Activated CD4-positive, alpha-beta T cell treated with anti-CD3 and anti-CD28 coated beads, Interleukin-2, amount 50 U/mL, for 24 hours (primary cell): ENCODE data around the gene CFAP68.
A peak's percentile ranks its signal among the peaks of the same experiment; 100 is the strongest.
"Not testable (repeated sequence)": the region's sequence is repeated elsewhere in the genome, so short reads cannot be mapped to it uniquely, and the experiment has no call there.

Source experiments
- DNase-seq, 2 donors: peaks; one replicate each; pipeline ENCODE4 v3.0.0-alpha.2; 2020; ENCODE audit warnings: low read depth in 1 of 2, low spot score in 1 of 2

CFAP68 gene

DNA sequence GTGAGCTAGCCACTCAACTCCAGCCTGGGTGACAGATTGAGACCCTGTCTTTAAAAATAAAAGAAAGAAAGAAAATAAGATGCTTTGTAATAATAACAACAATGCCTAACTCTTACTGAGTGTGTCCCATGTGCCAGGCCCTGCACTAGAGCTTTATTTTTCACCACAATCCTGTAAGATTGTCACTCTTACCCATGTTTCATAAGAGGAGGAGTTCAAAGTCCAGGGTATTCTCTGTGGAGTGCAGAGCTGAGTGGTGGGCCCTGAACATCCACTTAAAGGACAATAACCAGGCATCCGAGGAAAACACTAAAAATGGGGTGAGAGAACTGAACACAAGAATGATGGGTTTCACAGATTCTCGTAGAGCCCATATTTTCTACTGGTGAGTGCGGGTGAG is 38.4 kb downstream of the CFAP68 start:
- DNase-seq: no peak

DNA sequence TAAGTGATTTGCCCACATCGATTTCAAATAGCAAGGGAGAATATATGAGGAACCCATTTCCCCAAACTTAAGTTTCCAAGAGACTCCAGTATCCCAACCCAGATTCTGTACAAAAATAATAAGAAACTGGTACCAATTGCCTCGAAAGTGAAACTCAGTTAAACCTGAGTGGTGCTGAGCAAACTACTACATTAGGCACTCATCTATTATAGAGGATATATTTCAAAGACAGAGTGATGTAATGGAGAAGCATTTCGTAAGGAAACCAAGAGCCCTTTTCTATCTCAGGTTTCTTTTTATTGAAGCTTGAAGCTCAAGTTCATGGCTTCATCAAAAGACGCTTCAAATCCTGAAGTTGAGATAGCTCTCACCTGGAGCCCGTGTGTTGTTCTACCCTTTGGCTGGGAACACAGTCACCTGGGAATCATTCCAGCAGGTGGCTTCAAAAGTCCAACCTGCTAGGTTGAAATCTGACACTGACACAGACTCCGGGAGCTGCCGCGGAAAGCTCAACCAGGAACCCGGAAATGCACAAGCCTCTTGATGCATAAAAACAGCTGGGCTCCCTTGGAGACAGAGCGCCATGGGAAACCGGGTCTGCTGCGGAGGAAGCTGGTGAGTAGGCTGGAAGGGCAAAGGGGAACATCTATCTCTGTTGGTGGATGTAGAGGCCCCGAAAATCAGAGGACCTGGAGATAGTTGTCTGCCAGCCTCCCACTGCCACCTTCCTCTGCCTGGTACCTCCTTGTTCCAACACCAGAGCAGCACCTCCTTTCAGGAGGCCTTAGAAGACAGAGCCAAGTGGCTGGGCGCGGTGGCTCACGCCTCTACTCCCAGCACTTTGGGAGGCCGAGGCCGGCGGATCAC is 39.3 kb downstream of the CFAP68 start, which contains the start of gene C11orf52:
C11orf52 (plus strand) TSS at position 524 of the 867 bp plus-strand sequence; CDS start at position 584, 60 bp downstream.
- no peak for DNase-seq

DNA sequence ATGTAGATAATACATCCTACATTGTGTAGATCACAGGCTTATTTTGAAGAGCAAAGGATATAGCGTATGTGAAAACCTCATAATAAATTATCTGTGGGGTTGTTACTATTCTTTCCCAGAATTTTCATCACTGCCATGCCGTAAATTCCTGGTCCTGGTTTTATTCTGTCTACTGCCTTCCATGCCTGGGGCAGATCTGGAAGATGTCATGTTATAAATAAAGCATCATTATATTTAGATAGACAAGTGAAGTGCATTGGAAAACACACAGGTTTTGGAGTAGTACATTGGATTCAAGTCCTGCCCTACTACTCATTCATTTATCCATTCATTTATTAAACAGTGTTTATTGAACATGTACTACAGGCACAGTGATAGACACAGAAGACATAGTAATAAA is 41.6 kb downstream of the CFAP68 start:
- DNase-seq: no peak

DNA sequence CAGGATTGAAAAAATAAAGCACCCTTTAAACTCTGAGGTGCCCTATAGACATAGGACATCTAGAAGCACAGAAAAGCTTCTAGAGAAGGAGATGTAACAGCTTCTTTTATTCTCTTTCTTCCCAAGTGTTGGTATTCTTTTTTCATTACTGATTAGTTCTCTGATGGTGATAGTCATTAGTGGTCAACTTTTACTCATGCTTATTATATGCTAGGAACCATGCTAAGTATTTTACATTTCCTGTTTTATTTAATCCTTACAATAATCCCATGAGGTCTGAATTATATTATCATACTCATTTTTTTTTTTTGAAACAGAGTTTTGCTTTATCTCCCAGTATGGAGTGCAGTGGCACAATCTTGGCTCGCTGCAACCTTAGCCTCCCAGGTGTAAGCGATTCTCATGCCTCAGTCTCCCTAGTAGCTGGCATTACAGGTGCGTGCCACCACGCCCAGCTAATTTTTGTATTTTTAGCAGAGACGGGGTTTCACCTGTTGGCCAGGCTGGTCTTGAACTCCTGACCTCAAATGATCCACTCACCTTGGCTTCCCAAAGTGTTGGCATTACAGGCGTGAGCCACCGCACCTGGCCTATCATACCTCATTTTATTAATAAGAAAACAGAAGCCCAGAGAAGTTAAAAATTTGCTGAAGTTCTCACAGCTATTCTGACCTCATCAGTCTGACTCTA is 42.3 kb downstream of the CFAP68 start:
- DNase-seq: no peak

- no peak for DNase-seq
Measured at GRCh38 chr11:111922803-111923202, 43.5 kb downstream of the CFAP68 start.

- no peak for DNase-seq
Measured at GRCh38 chr11:111923351-111923788, 44.0 kb downstream of the CFAP68 start.

DNA sequence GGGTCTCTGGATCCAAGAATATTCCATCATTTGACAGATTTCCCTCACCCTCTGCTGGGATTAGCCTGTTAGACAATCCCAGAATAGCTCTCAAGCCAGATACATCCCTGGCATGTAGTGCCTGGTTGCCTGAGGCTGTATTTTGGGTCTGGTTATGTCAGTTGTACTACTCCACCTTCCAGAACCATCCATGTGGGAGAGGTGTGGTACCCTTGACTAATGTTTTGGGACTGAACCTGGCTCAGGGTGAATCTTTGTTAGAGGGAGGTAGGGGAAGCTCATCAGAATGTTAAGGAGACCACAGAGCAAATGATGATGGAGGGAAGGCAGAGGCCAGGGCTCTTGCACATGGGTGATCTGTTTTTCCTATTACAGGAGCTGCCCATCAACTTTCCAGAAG is 44.6 kb downstream of the CFAP68 start:
- DNase-seq: no peak

- DNase-seq: no peak
Measured at GRCh38 chr11:111925953-111926352, 46.6 kb downstream of the CFAP68 start.

DNA sequence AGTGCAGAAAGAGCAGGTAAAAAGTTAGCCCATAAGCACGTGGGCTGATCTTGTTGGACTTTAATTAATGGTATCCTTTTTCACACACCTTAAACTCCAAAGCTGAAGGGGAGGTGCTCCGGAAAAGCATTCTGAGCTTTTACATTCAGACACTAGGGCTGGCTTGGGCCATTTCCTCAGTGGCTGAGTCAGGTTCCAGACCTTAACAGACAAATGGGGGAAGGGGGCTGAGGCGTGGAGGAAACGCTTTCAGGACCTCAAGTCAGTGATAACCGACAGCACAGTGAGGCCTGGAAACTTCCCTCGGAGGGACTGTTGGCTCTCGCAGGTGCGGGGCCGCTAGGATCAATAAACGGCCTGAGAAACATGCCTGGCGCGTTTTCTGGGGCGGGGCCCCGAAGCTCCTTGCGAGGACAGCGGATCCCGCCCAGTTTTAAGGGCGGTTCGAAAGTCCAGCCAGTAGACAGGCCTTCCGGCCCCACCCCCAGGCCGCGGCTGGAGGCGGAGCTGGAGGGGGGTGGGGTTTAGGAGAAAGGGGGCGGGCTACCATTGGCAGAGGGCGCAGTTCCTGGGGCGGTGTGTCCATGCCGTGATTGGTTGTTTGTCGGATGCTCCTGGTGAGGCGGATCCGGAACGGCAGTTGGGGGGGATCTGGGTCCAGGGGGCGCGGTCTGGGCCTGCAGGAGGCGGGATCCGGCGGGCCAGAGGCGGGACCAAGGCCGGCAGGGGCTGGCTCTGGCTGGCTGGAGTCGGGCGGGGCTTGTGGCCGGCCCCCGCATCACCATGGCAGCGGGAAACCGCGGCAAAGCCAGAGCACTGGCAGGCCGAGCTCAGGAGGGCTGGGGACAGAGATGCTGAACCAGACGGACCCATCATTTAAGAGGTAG is 47.4 kb downstream of the CFAP68 start:
- DNase-seq: peak; percentile 88 to 92

DNA sequence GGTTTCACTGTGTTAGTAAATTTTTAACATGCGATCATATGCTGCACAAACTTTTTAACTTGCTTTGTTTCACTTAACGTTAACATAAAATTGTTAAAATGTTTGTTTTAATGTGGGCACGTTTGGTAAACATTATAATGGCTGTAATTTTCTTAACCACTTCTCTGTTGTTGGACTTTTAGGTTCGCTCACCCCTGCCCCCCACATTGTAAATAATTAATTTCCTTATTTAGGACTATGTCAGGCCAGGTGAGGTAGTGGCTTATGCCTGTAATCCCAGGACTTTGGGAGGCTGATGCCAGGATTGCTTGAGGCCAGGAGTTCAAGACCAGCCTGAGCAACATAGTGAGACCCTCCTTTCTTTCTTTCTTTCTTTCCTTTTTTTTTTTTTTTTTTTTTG is 51.1 kb downstream of the CFAP68 start:
- DNase-seq: no peak

- no peak for DNase-seq
Measured at GRCh38 chr11:111932611-111932950, 53.2 kb downstream of the CFAP68 start.

- DNase-seq: not testable (repeated sequence)
Measured at GRCh38 chr11:111933176-111933575, 53.8 kb downstream of the CFAP68 start.

GRCh38 chr11:111933872-111934271 is 54.5 kb downstream of the CFAP68 start:
- no peak for DNase-seq

GRCh38 chr11:111934306-111934705 is 55.0 kb downstream of the CFAP68 start:
- no peak for DNase-seq
